ENCODE results near the gene MILR1. TPM values are rescaled to one million over a fixed set of nuclear protein-coding genes. Genes with fewer than 3 reads are reported as not detected.
A peak's percentile ranks its signal among the peaks of the same experiment; 100 is the strongest.
"Not testable (repeated sequence)": the region's sequence is repeated elsewhere in the genome, so short reads cannot be mapped to it uniquely, and the experiment has no call there.

The MILR1 gene
- total RNA-seq, 1 experiment from 2014 or later: 6.3 TPM

DNA sequence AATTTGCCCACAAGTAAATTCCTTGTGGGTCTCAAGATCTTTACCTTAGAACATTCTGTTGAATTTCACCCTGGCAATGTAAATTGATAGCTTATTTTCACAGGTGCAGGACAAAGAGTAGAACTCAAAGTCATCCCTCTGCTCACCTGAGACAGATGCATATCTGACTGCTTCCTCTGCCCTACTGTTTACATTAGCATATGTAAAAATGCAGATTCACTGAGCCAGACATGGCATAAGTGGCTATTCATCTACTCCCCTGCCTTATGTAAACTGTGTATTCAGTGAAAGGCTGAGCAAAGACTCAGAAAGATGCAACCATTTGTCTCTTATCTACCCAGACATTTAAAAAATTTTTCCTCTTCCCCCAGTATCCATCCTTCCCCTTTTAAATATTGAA is 22.3 kb upstream of the MILR1 start:
- DNase-seq (ENCODE audit: low read depth): no peak

DNA sequence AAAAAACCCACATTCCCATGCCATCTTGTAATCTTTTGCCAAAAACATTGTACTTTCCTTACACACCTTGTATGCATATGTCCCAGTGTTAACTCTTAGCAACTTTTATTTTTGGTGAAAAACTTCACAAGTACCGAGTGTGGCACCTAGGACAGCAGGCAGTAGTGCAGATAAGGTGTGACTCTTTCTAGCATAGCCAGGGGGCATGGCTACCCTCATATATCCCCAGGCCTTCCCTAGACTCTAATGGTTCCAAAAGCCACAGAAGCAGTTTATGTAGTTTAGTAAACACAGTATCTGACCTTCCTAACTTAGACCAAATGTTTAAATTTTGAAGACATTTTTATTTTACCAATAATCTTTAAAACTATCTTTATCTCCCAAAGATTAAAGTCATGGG is 20.5 kb upstream of the MILR1 start:
- DNase-seq (ENCODE audit: low read depth): no peak

DNA sequence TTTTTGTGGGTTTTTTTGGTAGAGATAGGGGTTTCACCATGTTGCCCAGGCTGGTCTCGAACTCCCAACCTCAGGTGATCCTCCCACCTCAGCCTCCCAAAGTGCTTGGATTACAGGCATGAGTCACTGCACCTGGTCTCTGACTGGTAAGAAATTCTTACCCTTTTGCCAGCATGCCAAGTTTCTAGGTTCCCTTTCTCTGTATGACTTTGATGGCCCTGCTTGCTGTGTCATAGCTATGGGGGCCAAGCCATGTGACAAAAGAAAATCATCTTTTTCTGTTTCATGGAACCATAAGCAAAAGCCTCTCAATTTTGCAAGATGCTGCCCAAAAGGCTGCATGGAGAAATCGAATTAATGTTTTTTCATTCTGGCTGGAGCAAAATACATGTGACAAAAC is 18.9 kb upstream of the MILR1 start:
- DNase-seq (ENCODE audit: low read depth): not testable (repeated sequence)

DNA sequence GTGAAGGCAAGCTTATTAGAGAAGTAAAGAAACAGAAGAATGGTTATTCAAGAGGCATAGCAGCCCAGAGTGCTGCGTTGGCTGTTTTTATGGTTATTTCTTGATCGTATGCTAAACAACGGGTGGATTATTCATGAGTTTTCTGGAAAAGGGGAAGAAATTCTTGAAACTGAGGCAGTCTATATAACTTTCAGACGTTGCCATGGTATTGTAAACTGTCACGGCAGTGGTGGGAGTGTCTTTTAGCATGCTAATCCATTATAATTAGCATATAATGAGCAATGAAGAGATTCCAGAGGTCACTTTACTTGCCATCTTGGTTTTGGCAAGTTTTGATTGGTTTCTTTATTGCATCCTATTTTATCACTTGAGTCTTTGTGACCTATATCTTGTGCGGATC is 17.4 kb upstream of the MILR1 start:
- no peak for DNase-seq (ENCODE audit: low read depth)

DNA sequence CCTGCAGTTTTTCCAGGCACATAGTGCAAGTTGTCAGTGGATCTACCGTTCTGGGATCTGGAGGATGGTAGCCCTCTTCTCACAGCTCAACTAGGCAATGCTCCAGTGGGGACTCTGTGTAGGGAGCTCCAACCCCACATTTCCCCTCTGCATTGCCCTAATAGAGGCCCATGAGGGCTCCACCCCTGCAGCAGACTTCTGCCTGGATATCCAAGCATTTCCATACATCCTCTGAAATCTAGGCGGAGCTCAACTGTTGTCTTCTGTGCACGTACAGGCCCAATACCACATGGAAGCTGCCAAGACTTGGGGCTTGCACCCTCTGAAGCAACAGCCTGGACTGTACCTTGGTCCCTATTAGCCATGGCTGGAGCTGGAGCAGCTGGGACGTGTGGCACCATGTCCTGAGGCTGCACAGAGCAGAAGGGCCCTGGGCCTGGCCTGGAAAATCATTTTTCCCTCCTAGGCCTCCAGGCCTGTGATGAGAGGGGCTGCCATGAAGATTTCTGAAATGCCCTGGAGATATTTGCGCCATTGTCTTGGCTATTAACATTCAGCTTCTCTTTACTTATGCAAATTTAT is 10.9 kb upstream of the MILR1 start:
- DNase-seq (ENCODE audit: low read depth): no peak

DNA sequence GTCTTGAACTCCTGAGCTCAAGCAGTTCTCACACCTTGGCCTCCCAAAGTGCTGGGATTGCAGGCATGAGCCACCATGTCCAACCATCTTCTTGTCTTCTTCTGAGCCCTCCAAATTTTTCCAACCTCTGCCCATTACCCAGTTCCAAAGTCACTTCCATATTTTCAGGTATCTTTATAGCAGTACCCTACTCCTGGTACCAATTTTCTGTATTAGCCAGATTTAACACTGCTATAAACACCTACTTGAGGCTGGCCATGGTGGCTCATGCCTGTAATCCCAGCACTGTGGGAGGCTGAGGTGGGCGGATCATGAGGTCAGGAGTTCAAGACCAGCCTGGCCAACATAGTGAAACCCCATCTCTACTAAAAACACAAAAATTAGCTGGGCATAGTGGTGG is 9.4 kb upstream of the MILR1 start:
- DNase-seq (ENCODE audit: low read depth): not testable (repeated sequence)

DNA sequence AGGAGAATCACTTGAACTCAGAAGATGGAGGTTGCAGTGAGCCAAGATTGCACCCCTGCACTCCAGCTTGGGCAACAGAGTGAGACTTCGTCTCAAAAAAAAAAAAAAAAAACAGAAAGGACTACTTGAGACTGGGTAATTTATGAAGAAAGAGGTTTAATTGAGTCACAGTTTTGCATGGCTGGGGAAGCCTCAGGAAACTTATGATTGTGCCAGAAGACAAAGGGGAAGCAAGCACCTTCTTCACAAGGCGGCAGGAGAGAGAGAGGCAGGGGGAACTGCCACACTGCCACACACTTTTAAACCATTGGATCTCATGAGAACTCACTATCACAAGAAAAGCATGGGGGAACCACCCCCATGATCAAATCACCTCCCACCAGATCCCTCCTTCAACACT is 9.0 kb upstream of the MILR1 start:
- DNase-seq (ENCODE audit: low read depth): no peak

DNA sequence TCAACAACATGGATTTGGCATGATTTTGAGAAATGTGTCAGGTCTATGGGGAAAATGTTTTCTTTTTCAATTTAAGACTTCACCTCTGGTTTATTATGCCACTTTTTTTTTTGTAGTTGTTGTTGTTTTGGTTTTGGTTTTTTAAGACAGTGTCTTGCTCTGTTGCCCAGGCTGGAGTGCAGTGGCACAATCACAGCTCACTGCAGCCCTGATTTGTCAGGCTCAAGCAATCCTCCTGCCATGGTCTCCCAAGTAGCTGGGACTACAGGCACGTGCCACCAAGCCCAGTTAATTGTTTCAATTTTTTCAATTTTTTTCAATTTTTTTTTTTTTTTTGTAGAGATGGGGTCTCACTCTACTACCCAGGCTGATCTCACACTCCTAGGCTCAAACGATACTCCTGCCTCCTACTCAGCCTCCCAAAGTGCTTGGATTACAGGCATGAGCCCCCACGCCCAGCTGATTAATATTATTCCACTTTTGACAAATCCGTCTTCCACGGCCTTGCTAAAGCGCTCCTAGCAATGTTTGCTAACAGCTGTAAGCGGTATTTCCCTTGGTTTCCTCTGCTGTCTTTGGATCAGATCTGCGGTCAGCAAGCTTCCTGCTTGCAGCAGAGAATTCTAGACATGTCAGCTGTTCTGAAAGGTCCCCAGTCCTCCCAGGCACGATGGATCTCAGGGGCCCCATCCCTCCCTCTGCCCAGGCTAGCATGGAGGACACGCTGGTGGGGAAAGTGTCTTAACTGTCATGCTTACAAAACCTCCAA is 7.0 kb upstream of the MILR1 start:
- no peak for DNase-seq (ENCODE audit: low read depth)

DNA sequence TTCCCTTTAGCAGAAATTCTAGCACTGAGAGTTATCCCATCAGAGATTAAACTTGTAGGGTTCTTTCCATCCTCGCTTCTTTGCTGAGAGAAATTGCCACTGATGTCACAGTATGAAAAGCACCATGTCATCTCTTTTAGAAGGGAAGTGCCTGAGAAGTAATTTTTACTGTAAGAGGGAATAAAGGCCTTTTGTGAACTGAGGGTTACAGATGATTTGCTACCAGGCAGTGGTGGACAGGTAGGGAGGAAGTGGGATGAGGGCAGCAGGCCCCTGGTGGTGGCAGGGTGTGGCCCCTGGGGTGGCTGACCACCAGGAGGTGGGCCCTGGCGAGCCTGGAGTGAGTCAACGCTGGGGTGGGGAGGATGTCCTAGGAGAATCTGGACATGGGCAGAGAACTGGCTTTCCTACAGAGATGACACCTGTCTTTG is 6.4 kb upstream of the MILR1 start:
- DNase-seq (ENCODE audit: low read depth): no peak

DNA sequence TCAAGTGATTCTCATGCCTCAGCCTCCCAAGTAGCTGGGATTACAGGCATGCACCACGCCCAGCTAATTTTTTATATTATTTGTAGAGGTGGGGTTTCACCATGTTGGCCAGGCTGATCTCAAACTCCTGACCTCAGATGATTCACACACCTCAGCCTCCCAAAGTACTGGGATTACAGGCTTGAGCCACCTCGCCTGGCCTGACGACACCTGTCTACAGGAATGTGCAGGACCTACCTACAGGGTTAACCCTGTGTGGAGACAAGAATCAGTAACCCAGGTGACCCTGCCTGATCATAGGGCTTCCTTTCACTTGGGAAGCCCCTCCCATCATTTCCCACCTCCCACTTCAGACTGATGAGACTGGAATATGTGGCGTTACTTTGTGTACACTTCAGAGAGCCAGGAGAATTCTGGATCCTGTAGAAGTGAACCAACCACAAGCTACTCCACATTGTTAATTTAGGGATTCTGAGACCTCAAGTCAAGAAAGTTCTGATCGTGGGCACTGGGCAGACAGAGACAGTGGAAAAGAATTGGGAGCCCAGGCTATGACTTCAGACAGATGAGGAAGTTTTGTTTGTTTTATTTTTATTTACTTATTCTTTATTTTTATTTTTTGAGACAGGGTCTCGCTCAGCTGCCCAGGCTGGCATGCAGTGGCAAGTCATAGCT is 5.7 kb upstream of the MILR1 start:
- DNase-seq (ENCODE audit: low read depth): no peak

DNA sequence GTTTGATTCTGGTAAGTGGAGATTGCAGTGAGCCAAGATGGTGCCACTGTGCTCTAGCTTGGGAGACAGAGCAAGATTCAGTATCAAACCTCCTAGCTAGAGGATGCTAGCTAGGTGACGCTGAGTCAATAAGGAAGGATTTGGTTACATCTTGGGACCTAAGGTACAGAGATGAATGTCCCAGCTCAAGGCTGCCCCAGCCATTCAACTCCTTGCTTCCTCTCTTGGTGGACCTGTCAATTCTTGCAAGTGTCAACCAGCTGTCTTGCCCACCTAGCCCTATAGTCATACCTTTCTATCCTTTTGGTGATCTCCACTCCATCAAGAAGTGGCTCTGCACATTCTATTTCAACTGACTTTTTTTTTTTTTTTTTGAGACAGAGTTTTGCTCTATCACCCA is 1.4 kb upstream of the MILR1 start:
- no peak for DNase-seq (ENCODE audit: low read depth)

DNA sequence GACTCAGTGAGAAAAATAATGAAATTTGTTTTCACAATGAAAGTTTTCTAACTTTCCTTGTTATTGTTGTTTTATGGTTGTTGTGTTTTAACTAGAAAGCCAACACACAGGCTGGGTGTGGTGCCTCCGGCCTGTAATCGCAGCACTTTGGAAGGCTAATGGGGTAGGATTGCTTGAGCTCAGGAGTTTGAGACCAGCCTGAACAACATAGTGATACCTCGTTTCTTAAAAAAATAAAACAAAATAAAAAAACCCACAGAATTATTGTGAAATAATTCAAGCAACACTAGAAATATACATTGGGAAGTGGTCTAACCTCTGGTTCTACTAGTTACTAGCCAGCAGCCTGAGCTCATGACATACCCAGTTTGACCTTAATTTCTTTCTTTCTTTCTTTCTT is 630 bp downstream of the MILR1 start:
- no peak for DNase-seq (ENCODE audit: low read depth)

DNA sequence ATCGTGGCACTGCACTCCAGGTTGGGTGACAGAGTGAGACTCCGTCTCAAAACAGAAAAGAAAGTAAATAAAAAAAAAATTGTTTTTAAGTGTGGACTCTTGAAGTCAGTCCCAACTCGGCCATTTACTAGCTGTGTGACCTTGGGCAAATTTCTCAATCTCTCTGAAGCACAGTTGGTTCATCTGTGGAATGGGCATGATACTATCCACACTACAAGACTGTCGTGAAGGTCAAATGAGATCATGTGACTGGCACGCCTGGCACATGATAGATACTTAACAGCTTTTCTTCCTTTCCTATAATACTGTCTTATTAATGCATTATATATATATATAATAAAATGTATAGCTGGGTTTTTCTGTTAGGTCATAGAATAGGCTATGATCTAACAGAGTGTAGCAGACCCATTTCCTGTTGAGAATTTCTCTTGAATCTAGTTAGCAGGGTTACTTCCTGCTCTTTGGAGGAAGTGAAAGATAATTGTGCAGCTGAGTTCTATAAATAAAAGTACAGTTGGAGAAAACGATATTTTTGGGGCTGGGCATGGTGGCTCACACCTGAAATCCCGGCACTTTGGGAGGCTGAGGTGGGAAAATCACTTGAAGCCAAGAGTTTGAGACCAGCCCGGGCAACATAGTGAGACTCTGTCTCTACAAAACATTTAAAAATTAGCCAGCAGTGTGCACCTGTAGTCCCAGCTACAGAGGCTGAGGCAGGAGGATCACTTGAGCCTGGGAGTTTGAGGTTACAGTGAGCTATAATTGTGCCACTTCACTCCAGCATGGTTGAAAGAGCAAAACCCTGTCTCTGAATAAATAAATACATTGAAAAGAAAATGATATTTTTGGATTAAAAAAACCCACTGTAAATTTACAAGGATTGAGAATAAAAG is 7.3 kb downstream of the MILR1 start:
- DNase-seq (ENCODE audit: low read depth): no peak

DNA sequence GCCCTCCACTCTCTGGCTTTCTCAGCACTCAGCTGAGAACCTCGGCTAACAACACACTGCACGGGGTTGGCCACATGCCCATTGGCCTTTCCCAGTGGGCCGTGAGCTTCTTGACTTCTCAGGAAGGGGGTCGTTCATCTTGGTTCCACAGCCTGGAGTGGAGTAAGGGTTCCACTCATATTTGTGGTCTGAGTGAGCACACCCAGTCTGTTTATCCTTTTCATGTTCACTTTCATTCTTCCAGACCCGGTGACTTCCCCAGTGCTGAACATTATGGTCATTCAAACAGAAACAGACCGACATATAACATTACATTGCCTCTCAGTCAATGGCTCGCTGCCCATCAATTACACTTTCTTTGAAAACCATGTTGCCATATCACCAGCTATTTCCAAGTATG is 8.2 kb downstream of the MILR1 start:
- DNase-seq (ENCODE audit: low read depth): peak; percentile 32

DNA sequence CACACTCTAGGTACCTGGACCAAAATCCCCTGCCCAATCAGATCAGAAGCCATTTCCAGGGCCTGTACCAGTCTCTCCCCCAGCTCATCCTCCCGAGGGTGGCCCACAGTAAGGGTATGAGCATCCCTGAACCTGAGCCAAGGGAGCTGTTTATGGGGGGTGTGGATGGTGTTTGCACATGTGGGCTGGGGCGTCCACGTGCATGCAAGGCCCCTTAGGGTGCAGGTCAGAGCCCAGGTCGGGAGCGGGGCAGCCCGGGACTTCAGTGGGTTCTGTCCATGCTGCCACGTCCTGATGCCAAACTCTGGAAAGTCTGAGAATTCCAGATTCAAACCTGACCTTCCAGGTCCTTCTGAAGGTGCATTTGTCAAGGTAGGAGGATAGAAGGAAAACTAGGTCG is 9.8 kb downstream of the MILR1 start:
- no peak for DNase-seq (ENCODE audit: low read depth)

DNA sequence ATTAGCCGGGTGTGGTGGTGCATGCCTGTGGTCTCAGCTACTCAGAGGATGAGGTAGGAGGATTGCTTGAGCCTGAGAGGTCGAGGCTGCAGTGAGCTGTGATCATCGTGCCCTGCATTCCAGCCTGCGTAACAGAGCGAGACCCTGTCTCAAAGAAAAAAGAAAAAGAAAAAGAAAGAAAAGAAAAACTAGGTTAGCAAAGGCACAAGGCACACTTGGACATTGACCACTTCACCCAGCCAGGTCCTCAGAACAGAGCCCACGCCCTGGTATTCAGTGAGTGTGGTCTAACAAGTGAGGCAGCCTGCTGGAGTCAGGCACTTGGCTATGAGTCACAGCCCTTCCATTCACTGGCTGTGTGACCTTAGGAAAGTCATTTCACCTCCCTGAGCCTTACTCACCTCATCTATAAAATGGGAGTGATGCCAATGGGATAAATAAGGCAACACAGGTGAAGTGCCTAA is 10.4 kb downstream of the MILR1 start:
- peak; percentile 65 for DNase-seq (ENCODE audit: low read depth)

DNA sequence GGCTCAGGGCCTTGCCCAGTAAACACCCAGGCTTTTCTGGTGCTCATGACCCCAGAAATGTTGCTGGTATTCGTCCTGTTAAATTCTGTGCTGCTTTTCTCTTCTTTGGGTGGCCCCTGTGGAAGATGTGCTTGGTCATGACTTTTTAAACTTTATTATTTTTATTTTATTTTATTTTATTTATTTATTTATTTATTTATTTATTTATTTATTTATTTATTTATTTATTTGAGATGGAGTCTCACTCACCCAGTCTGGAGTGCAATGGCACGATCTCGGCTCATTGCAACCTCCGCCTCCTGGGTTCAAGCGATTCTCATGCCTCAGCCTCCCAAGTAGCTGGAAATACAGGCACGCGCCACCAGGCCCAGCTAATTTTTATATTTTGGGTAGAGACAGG is 10.9 kb downstream of the MILR1 start:
- not testable (repeated sequence) for DNase-seq (ENCODE audit: low read depth)

DNA sequence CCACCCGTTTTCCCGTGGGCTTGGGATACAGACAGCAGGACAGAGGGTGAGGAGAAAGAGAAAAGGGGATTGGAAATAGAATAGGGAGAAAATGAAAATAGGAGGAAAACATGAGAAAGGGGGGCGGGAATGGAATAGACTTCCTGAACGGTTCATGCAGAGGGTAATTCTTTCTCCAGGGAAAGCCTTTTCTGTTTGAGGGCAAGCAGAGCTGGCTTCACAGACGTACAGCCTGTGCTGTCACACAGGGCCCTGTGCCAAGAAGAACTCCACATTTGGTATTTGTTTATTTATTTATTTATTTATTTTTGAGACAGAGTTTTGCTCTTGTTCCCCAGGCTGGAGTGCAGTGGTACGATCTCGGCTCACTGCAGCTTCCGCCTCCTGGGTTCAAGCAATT is 12.0 kb downstream of the MILR1 start:
- DNase-seq (ENCODE audit: low read depth): no peak

DNA sequence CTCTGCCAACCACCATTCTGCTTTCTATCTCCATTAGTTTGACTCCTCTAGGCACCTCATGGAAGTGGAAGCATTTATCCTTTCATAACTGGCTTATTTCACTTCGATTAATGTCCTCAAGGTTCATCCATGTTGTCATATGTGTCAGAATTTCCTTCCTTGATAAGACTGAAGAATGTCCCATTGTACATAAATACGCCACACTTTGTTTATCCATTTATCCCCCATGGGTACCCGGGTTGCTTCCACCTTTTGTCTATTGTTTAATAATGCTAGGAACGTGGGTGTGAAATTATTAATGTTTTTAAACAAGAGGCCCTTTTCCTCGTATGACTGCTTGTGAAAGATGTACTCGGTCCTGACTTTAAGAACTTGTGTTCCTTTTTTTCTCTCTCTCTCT is 12.9 kb downstream of the MILR1 start:
- DNase-seq (ENCODE audit: low read depth): no peak

DNA sequence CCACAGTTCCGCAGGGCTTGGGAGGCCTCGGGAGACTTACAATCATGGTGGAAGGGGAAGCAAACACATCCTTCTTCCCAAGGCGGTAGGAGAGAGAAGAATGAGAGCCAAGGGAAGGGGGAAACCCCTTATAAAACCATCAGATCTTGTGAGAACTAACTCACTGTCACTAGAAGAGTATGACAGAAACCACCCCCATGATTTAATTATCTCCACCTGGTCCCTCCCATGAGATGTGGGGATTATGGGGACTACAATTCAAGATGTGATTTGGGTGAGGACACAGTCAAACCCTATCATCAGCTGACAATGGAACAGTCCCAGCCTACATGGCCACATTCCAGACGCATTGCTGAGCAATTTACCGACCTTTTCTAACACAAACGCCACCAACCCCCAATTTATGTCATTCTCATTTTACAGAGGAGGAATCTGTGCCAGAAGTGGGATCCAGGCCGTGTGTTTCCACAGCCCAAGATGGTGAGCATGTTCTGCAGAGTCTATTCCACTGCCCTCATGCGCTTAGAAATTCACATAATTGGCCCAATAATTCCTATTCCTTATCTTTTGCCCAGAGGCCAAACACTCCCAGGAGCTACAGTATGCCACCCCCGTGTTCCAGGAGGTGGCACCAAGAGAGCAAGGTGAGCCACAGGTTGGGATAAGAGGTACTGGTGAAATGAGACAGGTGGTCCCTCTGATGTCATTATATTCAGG is 17.3 kb downstream of the MILR1 start:
- no peak for DNase-seq (ENCODE audit: low read depth)

DNA sequence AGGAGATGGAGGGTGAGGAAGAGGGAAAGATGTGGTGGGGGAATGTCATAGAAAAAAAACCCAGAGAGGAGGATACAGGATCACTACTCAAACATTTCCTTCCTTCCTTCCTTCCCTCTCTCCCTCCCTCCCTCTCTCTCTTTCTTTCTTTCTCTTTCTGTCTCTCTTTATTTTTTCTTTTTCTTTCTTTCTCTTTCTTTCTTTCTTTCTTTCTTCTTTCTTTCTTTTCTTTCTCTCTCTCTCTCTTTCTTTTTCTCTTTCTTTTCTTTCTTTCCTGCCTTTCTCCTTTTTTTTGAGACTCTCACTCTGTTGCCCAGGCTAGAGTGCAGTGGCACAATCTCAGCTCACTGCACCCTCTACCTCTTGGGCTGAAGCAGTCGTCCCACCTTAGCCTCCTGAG is 17.9 kb downstream of the MILR1 start:
- DNase-seq (ENCODE audit: low read depth): not testable (repeated sequence)

Measured in M059J (cell line).